Ishikawa (cell line): ENCODE data around the gene IP6K3.

Source experiments
- CEBPB ChIP-seq: IDR thresholded peaks from 2 replicates; pipeline ENCODE4 v1.6.1; 2012
- CREB1 ChIP-seq: IDR thresholded peaks from 2 replicates; pipeline ENCODE4 v1.6.1; 2012; ENCODE audit warnings: low read depth
- EGR1 ChIP-seq: IDR thresholded peaks from 2 replicates; pipeline ENCODE4 v1.6.1; 2012
- EP300 ChIP-seq: IDR thresholded peaks from 2 replicates; pipeline ENCODE4 v1.6.1; 2012; ENCODE audit warnings: borderline replicate concordance
- FOXM1 ChIP-seq: IDR thresholded peaks from 2 replicates; pipeline ENCODE4 v1.6.1; 2012; ENCODE audit warnings: low read depth, borderline replicate concordance
- NFIC ChIP-seq: IDR thresholded peaks from 2 replicates; pipeline ENCODE4 v1.6.1; 2012
- RAD21 ChIP-seq: IDR thresholded peaks from 2 replicates; pipeline ENCODE4 v1.6.1; 2012; ENCODE audit warnings: low read depth
- REST ChIP-seq: IDR thresholded peaks from 2 replicates; pipeline ENCODE4 v1.6.1; 2012; ENCODE audit warnings: low read depth, mild to moderate bottlenecking
- TAF1 ChIP-seq: IDR thresholded peaks from 2 replicates; pipeline ENCODE4 v1.6.1; 2012; ENCODE audit warnings: low read depth, mild to moderate bottlenecking
- TCF12 ChIP-seq: IDR thresholded peaks from 2 replicates; pipeline ENCODE4 v1.6.1; 2012; ENCODE audit warnings: low read depth
- TEAD4 ChIP-seq: IDR thresholded peaks from 2 replicates; pipeline ENCODE4 v1.6.1; 2012
- USF1 ChIP-seq: IDR thresholded peaks from 2 replicates; pipeline ENCODE4 v1.6.1; 2012
- YY1 ChIP-seq: IDR thresholded peaks from 2 replicates; pipeline ENCODE4 v1.6.1; 2012; ENCODE audit warnings: low read depth
- ZBTB7A ChIP-seq: IDR thresholded peaks from 2 replicates; pipeline ENCODE4 v1.6.1; 2012; ENCODE audit warnings: low read depth
- TF ChIP-seq, protein P1 (sequence below): IDR thresholded peaks from 2 replicates; pipeline ENCODE4 v1.6.1; 2012

The IP6K3 gene

GRCh38 chr6:33779895-33780294 lies 33.2 kb upstream of the IP6K3 start:
- no peak for TF ChIP-seq YY1
- no peak for TF ChIP-seq REST
- TF ChIP-seq EGR1, result no peak
- no peak for TF ChIP-seq TEAD4
- TF ChIP-seq TCF12, result no peak
- TF ChIP-seq FOXM1, result no peak
- TF ChIP-seq CEBPB, result no peak
- no peak for TF ChIP-seq NFIC
- TF ChIP-seq, protein P1, sequence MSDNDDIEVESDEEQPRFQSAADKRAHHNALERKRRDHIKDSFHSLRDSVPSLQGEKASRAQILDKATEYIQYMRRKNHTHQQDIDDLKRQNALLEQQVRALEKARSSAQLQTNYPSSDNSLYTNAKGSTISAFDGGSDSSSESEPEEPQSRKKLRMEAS, result no peak
- no peak for TF ChIP-seq USF1
- no peak for TF ChIP-seq EP300
- no peak for TF ChIP-seq TAF1
- no peak for TF ChIP-seq CREB1
- no peak for TF ChIP-seq RAD21
- no peak for TF ChIP-seq ZBTB7A

DNA sequence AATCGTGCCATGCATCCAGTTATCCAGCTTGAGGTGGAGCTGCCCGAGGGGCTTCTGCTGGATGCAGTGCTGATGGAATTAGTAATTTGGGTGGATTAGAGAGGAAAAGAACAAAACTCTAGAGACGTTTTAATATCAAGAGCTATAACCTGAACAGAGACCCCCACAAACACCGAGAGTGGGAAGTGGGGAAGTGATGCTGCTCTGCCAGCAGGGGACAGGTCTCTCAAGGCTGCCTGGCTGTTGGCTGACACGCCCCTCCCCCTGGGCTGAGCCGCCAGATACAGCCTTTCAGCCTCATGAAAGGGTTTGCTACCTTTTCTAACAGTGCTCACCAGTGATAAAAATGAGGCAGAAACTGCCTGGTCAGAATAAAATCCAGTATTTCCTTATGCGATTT lies 32.6 kb upstream of the IP6K3 start:
- TF ChIP-seq CEBPB (no peak), EGR1 (no peak), CREB1 (no peak), TCF12 (no peak), TEAD4 (no peak), YY1 (no peak), RAD21 (no peak), TAF1 (no peak), ZBTB7A (no peak), FOXM1 (no peak), EP300 (no peak), USF1 (no peak), REST (no peak)
- TF ChIP-seq, protein P1, result no peak

- TF ChIP-seq CREB1 (no peak), REST (no peak), USF1 (no peak), TCF12 (no peak), EGR1 (no peak), CEBPB (no peak), TEAD4 (no peak)
- TF ChIP-seq, protein P1, result no peak
These were observed 31.9 kb upstream of the IP6K3 start for GRCh38 chr6:33778444-33779121.
